Stomach (tissue), 9 donors: ENCODE measurements around the gene TSTD2. TPM values are rescaled to one million over a fixed set of nuclear protein-coding genes. Genes with fewer than 3 reads are reported as not detected.
"Not testable (repeated sequence)": the region's sequence is repeated elsewhere in the genome, so short reads cannot be mapped to it uniquely, and the experiment has no call there.

Experiments
- DNase-seq, 2 donors: peaks; one replicate each; pipeline versions ENCODE4 v3.0.0 to v3.0.0-alpha.2; 2013 to 2019
- H3K27ac ChIP-seq, 5 donors: fragments of 200-600 bp in 4 of 5; sonication (generic) in 4 of 5; one replicate each; pipeline ENCODE4 v1.5.1; 2013 to 2019; ENCODE audit warnings: mild to moderate bottlenecking in 1 of 5, moderate library complexity in 1 of 5
- H3K27me3 ChIP-seq, 3 donors: fragments of 200-600 bp; sonication (generic); one replicate each; pipeline ENCODE4 v1.5.1; 2017 to 2019; ENCODE audit warnings: mixed run types in 1 of 3
- H3K36me3 ChIP-seq, 4 donors: fragments of 200-600 bp; sonication (generic); 1 replicate in 3 of 4; 2 replicates in 1 of 4; pipeline ENCODE4 v1.5.1; 2016 to 2019
- H3K4me1 ChIP-seq, 4 donors: fragments of 200-600 bp; sonication (generic); one replicate each; pipeline ENCODE4 v1.5.1; 2016 to 2019
- H3K4me3 ChIP-seq, 4 donors: fragments of 200-600 bp; sonication (generic) in 3 of 4; one replicate each; pipeline ENCODE4 v1.5.1; 2016 to 2019; ENCODE audit warnings: mild to moderate bottlenecking in 1 of 4
- H3K9me3 ChIP-seq, 4 donors: fragments of 200-600 bp; sonication (generic); one replicate each; pipeline ENCODE4 v1.5.1; 2016 to 2019
- EP300 ChIP-seq: sonication (generic); formaldehyde crosslinking; IDR thresholded peaks from one replicate; pipeline ENCODE4 v1.6.1; 2017; ENCODE audit warnings: antibody characterized with exemption
- POLR2A ChIP-seq, 4 donors: fragments of 450-650 bp; IDR thresholded peaks; one replicate each; pipeline ENCODE4 v1.6.1; 2016; ENCODE audit warnings: antibody characterized with exemption in 4 of 4, control low read depth in 2 of 4, mild to moderate bottlenecking in 1 of 4, moderate library complexity in 1 of 4
- POLR2AphosphoS5 ChIP-seq, 3 donors: sonication (generic); formaldehyde crosslinking; IDR thresholded peaks; one replicate each; pipeline ENCODE4 v1.6.1; 2016; ENCODE audit warnings: antibody characterized with exemption in 3 of 3
- WGBS, 5 donors: extraction: QIAGEN DNeasy Blood & Tissue Kit in 3 of 5; methylation state at CpG; one replicate each; pipeline versions ENCODE4 v1.1.5 to v1.1.7; 2013 to 2018; 5-methylcytosine and 5-hydroxymethylcytosine counted together
- intact Hi-C: fragments of 100-400 bp; cut with DNase I; formaldehyde crosslinking; loops from one replicate; pipeline ENCODE4 v1.15.1; 2023; ENCODE audit warnings: low total_unique reads
- polyA plus RNA-seq, 3 donors: library from polyadenylated mRNA; stranded (reverse); fragments of 200-250 nt; gene quantifications; one replicate each; pipeline ENCODE4 v1.2.3, GENCODE V29; 2013
- total RNA-seq, 5 donors: library from RNA; depleted of rRNA; stranded (reverse); fragments of >200 nt; gene quantifications; one replicate each; pipeline versions ENCODE4 v1.1.0 to v1.2.3, GENCODE V29; 2014 to 2016
- TF ChIP-seq, protein P1 (sequence below), 7 experiments: fragments of 450-650 bp in 4 of 7; fragments of 200-600 bp in 3 of 7; sonication (generic) in 3 of 7; IDR thresholded peaks; one replicate each; pipeline ENCODE4 v1.5.1; 2016 to 2019; ENCODE audit warnings: antibody characterized with exemption in 7 of 7, control low read depth in 2 of 7, mild to moderate bottlenecking in 1 of 7
- donor health status: healthy with polysubstance abuse.
- donor health status: Bipolar disorder and iron deficiency.
- donor health status: healthy.

TSTD2 gene
- total and polyA plus RNA-seq, 8 donors: 2.3 to 29.9 (median 12.3) TPM

DNA sequence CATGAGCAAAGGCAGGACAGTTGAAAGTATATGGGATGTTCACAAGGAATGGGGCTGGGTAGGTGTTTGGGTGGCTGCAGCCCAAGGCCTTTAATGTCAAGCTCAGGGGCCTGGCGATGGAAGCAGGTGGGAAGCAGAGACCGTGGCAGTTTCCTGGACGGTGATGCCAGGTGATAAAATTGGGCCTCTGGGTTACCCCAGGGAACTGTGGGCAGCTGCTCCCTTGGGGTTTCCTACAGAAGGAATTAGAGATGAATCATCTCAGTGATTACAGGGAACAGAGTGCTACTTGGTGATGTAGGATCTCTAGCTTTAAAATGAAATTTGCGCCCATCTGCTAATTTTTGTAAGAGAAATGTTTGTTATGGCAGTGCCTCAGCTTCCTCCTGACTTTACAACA, 39.2 kb downstream of the TSTD2 start:
- H3K4me1 ChIP-seq: peaks cover 5 to 42% (median 20%) of the 10 kb centered on the region in 4 donors
- peaks cover 5 to 24% (median 11%) of the 10 kb centered on the region in 4 donors for H3K36me3 ChIP-seq
- intact Hi-C loops: no loop called here
- H3K9me3 ChIP-seq: no peaks in the 10 kb centered on the region
- TF ChIP-seq POLR2A (IDR thresholded peaks at IDR 0.05): no peak
- DNase-seq: no peak
- 85 to 94% (median 87%) methylated on average over 4 of the region's 4 CpGs for WGBS, 5 donors
- H3K4me3 ChIP-seq: no peak overlapping the region
- H3K27ac ChIP-seq: peak overlapping the region in 3 of 5 donors; percentile 35 to 72 (median 51)
- H3K27me3 ChIP-seq: no peaks in the 10 kb centered on the region

DNA sequence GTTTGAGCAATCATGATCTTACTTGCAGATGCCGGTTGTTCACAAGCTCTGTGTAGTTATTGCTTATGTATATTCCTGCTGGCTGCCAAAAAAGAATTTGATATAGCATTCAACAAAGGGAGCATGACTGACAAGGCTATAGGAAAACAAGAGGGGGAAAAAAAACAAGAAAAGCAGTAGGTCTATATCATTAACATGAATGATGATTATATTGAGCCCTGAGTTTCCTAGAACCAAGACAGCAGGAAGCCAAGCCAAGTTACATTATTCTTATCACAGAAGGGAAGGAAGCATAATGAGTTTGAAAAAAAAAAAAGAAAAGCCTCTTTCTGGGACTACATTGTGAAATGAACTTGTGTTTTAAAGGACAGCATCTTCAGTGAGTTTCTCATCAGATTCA, 41.0 kb downstream of the TSTD2 start:
- intact Hi-C loops: no loop called here

DNA sequence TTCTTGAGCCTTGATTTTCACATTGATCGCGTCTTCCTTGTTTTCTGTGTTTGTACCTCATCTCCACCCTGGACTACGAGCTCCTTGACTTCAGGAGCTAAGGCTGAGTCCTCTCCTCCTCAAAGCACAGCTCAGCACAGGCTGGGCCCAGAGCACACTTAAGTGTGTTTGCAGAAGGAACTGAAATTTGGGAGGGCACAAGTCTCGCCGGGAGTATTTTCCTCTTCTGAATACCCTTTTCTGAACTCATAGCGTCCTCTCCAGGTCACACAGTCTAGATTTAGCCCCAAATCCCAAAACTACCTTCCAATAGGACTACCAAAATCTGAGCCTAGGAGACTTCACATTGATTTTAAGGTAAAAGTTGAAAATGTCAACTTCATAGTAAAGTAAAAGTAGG, 41.6 kb downstream of the TSTD2 start:
- no peak overlapping the region for H3K27ac ChIP-seq
- DNase-seq: no peak
- 78 to 88% (median 85%) methylated on average over 6 of the region's 6 CpGs for WGBS, 5 donors
- H3K36me3 ChIP-seq: peaks cover 8 to 24% (median 11%) of the 10 kb centered on the region in 4 donors
- no peak overlapping the region for H3K4me3 ChIP-seq
- H3K27me3 ChIP-seq: no peaks in the 10 kb centered on the region
- peaks cover 0 to 3% (median 0%) of the 10 kb centered on the region in 4 donors for H3K9me3 ChIP-seq
- peaks cover 0 to 22% (median 3%) of the 10 kb centered on the region in 4 donors for H3K4me1 ChIP-seq
- TF ChIP-seq, protein P1, sequence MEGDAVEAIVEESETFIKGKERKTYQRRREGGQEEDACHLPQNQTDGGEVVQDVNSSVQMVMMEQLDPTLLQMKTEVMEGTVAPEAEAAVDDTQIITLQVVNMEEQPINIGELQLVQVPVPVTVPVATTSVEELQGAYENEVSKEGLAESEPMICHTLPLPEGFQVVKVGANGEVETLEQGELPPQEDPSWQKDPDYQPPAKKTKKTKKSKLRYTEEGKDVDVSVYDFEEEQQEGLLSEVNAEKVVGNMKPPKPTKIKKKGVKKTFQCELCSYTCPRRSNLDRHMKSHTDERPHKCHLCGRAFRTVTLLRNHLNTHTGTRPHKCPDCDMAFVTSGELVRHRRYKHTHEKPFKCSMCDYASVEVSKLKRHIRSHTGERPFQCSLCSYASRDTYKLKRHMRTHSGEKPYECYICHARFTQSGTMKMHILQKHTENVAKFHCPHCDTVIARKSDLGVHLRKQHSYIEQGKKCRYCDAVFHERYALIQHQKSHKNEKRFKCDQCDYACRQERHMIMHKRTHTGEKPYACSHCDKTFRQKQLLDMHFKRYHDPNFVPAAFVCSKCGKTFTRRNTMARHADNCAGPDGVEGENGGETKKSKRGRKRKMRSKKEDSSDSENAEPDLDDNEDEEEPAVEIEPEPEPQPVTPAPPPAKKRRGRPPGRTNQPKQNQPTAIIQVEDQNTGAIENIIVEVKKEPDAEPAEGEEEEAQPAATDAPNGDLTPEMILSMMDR (IDR thresholded peaks at IDR 0.05): no peak
- TF ChIP-seq POLR2AphosphoS5 (IDR thresholded peaks at IDR 0.05) (no peak), POLR2A (IDR thresholded peaks at IDR 0.05) (no peak), EP300 (no peak)
- intact Hi-C loops: no loop called here

More for the DNA sequence above, 41.0 kb downstream of the TSTD2 start:
- Histone ChIP-seq H3K4me1 (peaks cover 0 to 26% (median 9%) of the 10 kb centered on the region in 4 donors), H3K27me3 (no peaks in the 10 kb centered on the region), H3K27ac (no peak overlapping the region), H3K9me3 (no peaks in the 10 kb centered on the region), H3K36me3 (peaks cover 5 to 24% (median 11%) of the 10 kb centered on the region in 4 donors), H3K4me3 (no peak overlapping the region)
- TF ChIP-seq, protein P1 (IDR thresholded peaks at IDR 0.05): no peak
- no peak for TF ChIP-seq EP300
- TF ChIP-seq POLR2AphosphoS5 (IDR thresholded peaks at IDR 0.05): no peak
- no peak for TF ChIP-seq POLR2A (IDR thresholded peaks at IDR 0.05)
- DNase-seq: no peak
- 75 to 85% (median 79%) methylated on average over 1 of the region's 1 CpG for WGBS, 5 donors

- intact Hi-C loops, H3K27me3 ChIP-seq, H3K4me1 ChIP-seq, H3K9me3 ChIP-seq, DNase-seq, H3K27ac ChIP-seq, H3K4me3 ChIP-seq, H3K36me3 ChIP-seq: not testable (repeated sequence)
- 90 to 98% (median 95%) methylated on average over 3 to 7 of the region's 7 CpGs for WGBS, 5 donors
Measured at GRCh38 chr9:97586909-97587308, 46.3 kb downstream of the TSTD2 start.

- H3K4me1 ChIP-seq, H3K9me3 ChIP-seq, H3K27ac ChIP-seq, DNase-seq, H3K36me3 ChIP-seq, intact Hi-C loops, H3K4me3 ChIP-seq, H3K27me3 ChIP-seq: not testable (repeated sequence)
- WGBS, 5 donors: no CpG with 5 or more reads among the region's 2 CpGs
Measured at GRCh38 chr9:97584778-97585177, 48.4 kb downstream of the TSTD2 start.

GRCh38 chr9:97581590-97581989, 51.6 kb downstream of the TSTD2 start:
- H3K36me3 ChIP-seq, H3K9me3 ChIP-seq, H3K27me3 ChIP-seq, H3K4me3 ChIP-seq, DNase-seq, H3K4me1 ChIP-seq, H3K27ac ChIP-seq, intact Hi-C loops: not testable (repeated sequence)
- 57 to 100% (median 67%) methylated on average over 1 of the region's 3 CpGs; no CpG with 5 or more reads in 2 of the 5 donors for WGBS, 5 donors
